Measurements from ENCODE around the gene OXNAD1. TPM values are rescaled to one million over a fixed set of nuclear protein-coding genes. Genes with fewer than 3 reads are reported as not detected.

OXNAD1 gene
- total RNA-seq, 2 donors from 2014 or later: 16.1 to 22.4 TPM

DNA sequence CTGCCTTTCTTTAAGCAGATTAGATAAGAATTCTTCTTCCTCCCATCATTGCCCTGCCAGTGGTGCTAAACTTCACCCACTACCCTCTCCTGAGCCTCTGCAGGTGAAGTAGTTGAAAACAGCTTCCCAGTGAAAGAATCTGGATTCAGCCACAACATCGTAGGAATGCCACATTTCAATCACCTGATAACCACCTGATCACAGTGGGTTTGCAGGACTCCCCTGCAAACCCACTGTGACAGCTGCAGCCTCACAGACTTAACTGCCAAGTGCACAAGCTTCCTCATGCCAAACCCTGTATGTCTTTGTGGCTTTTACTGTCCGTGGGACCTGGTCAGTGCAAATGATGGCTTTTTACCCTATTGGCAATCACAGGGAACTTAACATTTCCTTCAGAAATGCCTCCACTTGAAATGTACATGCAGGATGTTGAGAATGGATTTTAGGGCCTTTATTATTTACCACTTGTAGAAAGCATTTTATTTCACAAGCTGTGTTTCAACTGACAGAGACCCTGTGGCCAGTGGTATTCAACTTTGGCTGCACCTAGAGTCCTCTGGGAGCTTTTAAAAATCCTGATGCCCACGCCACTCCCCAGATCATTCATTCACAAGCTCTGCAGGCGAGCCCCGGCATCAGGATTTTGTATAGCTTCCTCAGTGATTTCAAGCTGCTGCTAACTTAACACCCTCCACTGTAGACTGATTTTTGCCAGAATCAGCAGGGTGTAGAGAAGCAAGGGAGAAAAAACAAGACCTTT lies 49.1 kb downstream of the OXNAD1 start:
- H3K36me3 ChIP-seq (ENCODE audit: control insufficient read depth, insufficient read depth, low read length): peaks cover 24% of the 10 kb centered on the region
- H3K4me3 ChIP-seq (ENCODE audit: low read length): no peak overlapping the region
- Mint-ChIP-seq H3K4me1 (no peaks in the 10 kb centered on the region), H3K27ac (no peak overlapping the region), H3K4me3 (no peak overlapping the region), H3K36me3 (ENCODE audit: low read depth) (peaks cover 7% of the 10 kb centered on the region), H3K27me3 (ENCODE audit: insufficient read depth) (peaks cover 2% of the 10 kb centered on the region), H3K9me3 (no peaks in the 10 kb centered on the region)
- H3K4me1 ChIP-seq (ENCODE audit: control insufficient read depth, insufficient read depth, low read length): no peaks in the 10 kb centered on the region
- no peaks in the 10 kb centered on the region for H3K9me3 ChIP-seq (ENCODE audit: control insufficient read depth, low read length)
- 76 to 88% methylated on average over 5 of the region's 5 CpGs for WGBS, 2 experiments (ENCODE audit: insufficient coverage in 1 of 2, insufficient read length in 1 of 2)
- DNase-seq: no peak
- no peak for TF ChIP-seq CTCF (conservative IDR thresholded peaks at IDR 0.05)
- H3K9ac ChIP-seq (ENCODE audit: extremely low read depth, low read length, poor library complexity, severe bottlenecking): no peak overlapping the region
- H3K27me3 ChIP-seq (ENCODE audit: control insufficient read depth, insufficient read depth, low read length, poor library complexity, severe bottlenecking): no peaks in the 10 kb centered on the region
- H3K27ac ChIP-seq (ENCODE audit: low read depth, low read length): no peak overlapping the region

- no peak for TF ChIP-seq CTCF (conservative IDR thresholded peaks at IDR 0.05)
- Mint-ChIP-seq H3K36me3 (ENCODE audit: low read depth) (peaks cover 16% of the 10 kb centered on the region), H3K9me3 (no peaks in the 10 kb centered on the region), H3K4me3 (no peak overlapping the region), H3K4me1 (no peaks in the 10 kb centered on the region), H3K27me3 (ENCODE audit: insufficient read depth) (peaks cover 2% of the 10 kb centered on the region), H3K27ac (no peak overlapping the region)
- Histone ChIP-seq H3K9ac (ENCODE audit: extremely low read depth, low read length, poor library complexity, severe bottlenecking) (no peak overlapping the region), H3K27me3 (ENCODE audit: control insufficient read depth, insufficient read depth, low read length, poor library complexity, severe bottlenecking) (no peaks in the 10 kb centered on the region), H3K36me3 (ENCODE audit: control insufficient read depth, insufficient read depth, low read length) (peaks cover 33% of the 10 kb centered on the region), H3K27ac (ENCODE audit: low read depth, low read length) (no peak overlapping the region), H3K9me3 (ENCODE audit: control insufficient read depth, low read length) (no peaks in the 10 kb centered on the region), H3K4me1 (ENCODE audit: control insufficient read depth, insufficient read depth, low read length) (no peaks in the 10 kb centered on the region), H3K4me3 (ENCODE audit: low read length) (no peak overlapping the region)
- WGBS, 2 experiments (ENCODE audit: insufficient coverage in 1 of 2, insufficient read length in 1 of 2): 94 to 97% methylated on average over 4 to 7 of the region's 7 CpGs
- DNase-seq: no peak
These were observed 50.6 kb downstream of the OXNAD1 start for GRCh38 chr3:16315623-16316022.

GRCh38 chr3:16316396-16316795 lies 51.4 kb downstream of the OXNAD1 start:
- no peak for DNase-seq
- no peaks in the 10 kb centered on the region for H3K9me3 Mint-ChIP-seq
- H3K4me1 ChIP-seq (ENCODE audit: control insufficient read depth, insufficient read depth, low read length): no peaks in the 10 kb centered on the region
- no peaks in the 10 kb centered on the region for H3K9me3 ChIP-seq (ENCODE audit: control insufficient read depth, low read length)
- H3K9ac ChIP-seq (ENCODE audit: extremely low read depth, low read length, poor library complexity, severe bottlenecking): no peak overlapping the region
- H3K27me3 ChIP-seq (ENCODE audit: control insufficient read depth, insufficient read depth, low read length, poor library complexity, severe bottlenecking): no peaks in the 10 kb centered on the region
- WGBS, 2 experiments (ENCODE audit: insufficient coverage in 1 of 2, insufficient read length in 1 of 2): 92 to 100% methylated on average over 1 to 3 of the region's 3 CpGs
- peaks cover 16% of the 10 kb centered on the region for H3K36me3 Mint-ChIP-seq (ENCODE audit: low read depth)
- H3K36me3 ChIP-seq (ENCODE audit: control insufficient read depth, insufficient read depth, low read length): peaks cover 33% of the 10 kb centered on the region
- no peak overlapping the region for H3K27ac Mint-ChIP-seq
- H3K4me1 Mint-ChIP-seq: no peaks in the 10 kb centered on the region
- no peak overlapping the region for H3K4me3 Mint-ChIP-seq
- H3K4me3 ChIP-seq (ENCODE audit: low read length): no peak overlapping the region
- no peak overlapping the region for H3K27ac ChIP-seq (ENCODE audit: low read depth, low read length)
- H3K27me3 Mint-ChIP-seq (ENCODE audit: insufficient read depth): peaks cover 2% of the 10 kb centered on the region
- no peak for TF ChIP-seq CTCF (conservative IDR thresholded peaks at IDR 0.05)
